IPS-18c (cell line): ENCODE data around the gene SLF1.
A peak's percentile ranks its signal among the peaks of the same experiment; 100 is the strongest.
"Not testable (repeated sequence)": the region's sequence is repeated elsewhere in the genome, so short reads cannot be mapped to it uniquely, and the experiment has no call there.

Experiments used
- H3K4me3 ChIP-seq: 2 replicates; pipeline ENCODE4 v1.7.0; 2013; ENCODE audit warnings: low read depth, mild to moderate bottlenecking, low read length, moderate library complexity; ENCODE audit not compliant: insufficient read depth
- H3K9me3 ChIP-seq: one replicate; pipeline ENCODE4 v1.6.1; 2013; ENCODE audit warnings: mild to moderate bottlenecking, low read length, moderate library complexity; ENCODE audit not compliant: control insufficient read depth, insufficient read depth

Gene SLF1

GRCh38 chr5:94618493-94619328 is at the start of gene SLF1, which contains the start of gene KIAA0825:
TSS of gene SLF1 (plus strand) at chr5:94618669. CDS start at chr5:94628811, 10,142 bp downstream.
TSS of gene KIAA0825 (minus strand) at chr5:94618604. CDS start at chr5:94537126, 81,478 bp downstream.
- no peaks in the 10 kb centered on the region for H3K9me3 ChIP-seq

GRCh38 chr5:94571415-94571814 is 47.1 kb upstream of the SLF1 start:
- no peak overlapping the region for H3K4me3 ChIP-seq
- H3K9me3 ChIP-seq = no peaks in the 10 kb centered on the region

More at GRCh38 chr5:94618493-94619328, at the start of gene SLF1, which contains the start of gene KIAA0825:
- H3K4me3 ChIP-seq = peak within 1 kb of the TSS; percentile 90

DNA sequence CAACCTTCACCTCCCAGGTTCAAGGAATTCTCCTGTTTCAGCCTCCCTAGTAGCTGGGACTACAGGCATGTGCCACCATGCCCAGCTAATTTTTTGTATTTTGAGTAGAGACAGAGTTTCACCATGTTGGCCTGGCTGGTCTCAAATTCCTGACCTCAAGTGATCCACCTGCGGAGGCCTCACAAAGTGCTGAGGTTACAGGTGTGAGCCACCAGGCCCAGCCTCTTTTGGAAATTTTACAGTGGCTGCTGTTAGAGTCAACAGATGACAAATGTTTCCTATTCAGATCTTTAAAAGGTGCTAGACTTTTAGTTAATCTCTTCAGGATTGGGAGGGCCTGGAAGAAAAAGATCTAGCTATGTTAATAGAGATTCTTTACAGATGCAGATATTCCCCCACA is 45.1 kb upstream of the SLF1 start:
- not testable (repeated sequence) for H3K4me3 ChIP-seq, H3K9me3 ChIP-seq

DNA sequence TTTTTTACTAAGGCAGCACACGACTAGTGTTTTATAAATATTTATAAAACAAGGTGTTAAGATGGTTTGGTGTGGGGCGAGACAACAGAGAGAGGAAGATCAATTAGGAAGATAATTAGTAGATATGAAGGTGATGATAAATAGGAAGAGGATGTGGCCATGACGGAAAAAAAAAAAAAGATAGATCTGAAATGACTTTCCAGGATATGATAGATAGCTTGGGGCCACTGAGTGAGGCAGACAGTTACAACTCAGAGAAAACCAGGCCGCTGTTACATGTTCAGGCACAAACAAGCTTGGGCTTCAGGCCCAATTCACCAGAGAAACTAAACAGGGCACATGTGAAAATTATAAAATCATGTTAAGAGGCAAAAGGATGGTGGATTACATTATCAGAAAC is 43.3 kb upstream of the SLF1 start:
- Histone ChIP-seq H3K9me3 (no peaks in the 10 kb centered on the region), H3K4me3 (no peak overlapping the region)

DNA sequence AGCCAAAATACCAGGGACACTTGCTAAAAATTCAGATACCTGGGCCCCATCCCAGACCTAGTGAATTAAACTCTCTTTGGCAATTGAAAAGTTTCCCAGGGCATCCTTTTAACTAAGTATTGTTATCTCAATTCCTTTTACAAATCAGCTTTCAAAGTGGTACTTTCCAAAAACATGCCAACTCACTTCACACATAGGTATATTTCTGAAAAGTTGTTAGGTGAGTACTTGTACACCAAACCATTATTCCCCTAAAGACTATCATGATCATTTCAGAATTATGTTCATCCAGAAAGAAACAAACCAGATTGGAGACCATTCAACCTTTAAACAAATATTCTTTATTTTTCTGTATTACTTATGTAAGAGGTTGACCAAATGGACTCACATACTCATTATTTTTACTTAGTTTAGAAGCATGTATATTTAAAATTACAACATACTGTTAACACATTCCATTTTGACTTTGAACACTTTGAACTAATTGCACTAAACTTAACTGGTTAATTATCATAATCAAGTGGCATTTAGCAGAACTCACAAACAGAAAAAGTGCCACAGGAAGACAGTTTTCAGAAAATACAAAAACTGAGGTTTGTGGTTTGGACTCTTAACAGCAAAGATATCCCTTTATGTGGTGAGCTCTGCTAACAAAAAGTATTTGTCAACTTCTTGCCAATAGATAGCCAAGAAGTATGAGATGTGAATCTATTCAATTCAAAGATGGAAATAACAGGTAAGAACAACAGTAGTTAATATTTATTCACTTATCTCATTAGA is 40.8 kb upstream of the SLF1 start:
- H3K4me3 ChIP-seq = no peak overlapping the region
- H3K9me3 ChIP-seq = no peaks in the 10 kb centered on the region

DNA sequence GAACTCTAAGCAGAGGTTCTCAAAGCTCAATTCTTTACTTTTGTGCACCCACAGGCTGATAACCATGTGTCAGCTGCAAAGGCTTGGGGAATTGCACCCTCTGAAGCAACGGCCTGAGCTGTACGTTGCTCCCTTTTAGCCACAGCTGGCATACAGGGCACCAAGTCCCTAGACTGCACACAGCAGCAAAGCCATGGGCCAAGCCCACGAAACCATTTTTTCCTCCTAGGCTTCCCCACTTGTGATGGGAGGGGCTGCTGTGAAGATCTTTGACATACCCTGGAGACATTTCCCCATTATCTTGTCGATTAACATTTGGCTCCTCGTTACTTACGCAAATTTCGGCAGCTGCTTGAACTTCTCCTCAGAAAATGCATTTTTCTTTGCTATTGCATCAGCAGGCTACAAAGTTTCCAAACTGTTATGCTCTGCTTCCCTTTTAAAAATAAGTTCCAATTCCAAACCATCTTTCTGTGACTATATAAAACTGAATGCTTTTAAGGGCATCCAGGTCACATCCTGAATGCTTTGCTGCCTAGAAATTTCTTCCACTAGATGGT is 23.1 kb upstream of the SLF1 start:
- Histone ChIP-seq H3K9me3 (no peaks in the 10 kb centered on the region), H3K4me3 (no peak overlapping the region; the same call in 1 of the 2 replicates)

DNA sequence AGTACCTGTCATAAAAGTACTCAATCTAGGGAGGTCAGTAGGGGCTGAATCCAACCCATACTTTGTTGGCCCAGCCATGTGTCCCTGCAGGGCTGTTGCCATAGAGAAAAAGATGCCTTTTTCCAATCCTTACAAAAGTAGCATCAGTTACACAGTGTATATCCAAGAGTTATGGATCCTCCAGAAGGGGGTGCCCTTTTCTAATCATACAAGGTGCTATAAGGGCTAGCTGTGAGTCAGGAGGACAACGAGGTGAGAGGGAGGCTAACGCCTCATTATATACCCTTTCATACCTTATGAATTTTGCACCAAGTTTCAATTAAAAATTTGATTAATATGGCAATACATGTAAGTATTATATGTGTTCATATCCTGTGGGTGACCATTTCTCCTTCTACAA is 4.9 kb upstream of the SLF1 start:
- no peaks in the 10 kb centered on the region for H3K9me3 ChIP-seq
- H3K4me3 ChIP-seq = no peak overlapping the region

DNA sequence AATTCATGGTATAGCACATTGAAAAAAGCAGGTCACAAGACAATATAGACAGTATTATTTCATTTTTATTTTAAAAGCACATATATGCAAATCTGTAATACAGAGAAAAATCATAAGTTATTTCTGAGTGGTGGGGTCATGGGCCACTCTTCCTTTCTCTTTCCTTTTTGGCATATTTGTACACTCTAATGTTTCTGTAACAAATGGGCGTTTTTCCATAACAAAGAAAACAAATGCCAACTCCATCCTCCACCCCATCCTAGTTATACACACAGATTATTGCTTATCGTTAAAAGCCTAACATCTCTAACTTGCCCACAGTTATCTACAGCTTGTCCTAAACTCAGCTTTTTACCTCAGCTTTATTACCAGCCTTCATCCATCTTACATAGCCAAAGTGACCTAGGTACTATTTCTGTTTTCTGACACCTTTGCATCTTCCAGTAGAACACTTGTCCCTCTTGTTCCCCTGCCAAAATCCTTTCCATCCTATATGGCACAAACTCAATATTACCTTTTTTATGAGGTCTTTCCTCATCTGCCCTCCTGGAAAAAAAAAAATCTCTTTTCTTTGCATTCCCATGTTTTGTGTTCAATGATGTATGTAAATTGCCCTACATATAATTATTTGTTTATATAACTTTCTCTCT is 4.2 kb upstream of the SLF1 start:
- no peak overlapping the region for H3K4me3 ChIP-seq
- H3K9me3 ChIP-seq = no peaks in the 10 kb centered on the region

DNA sequence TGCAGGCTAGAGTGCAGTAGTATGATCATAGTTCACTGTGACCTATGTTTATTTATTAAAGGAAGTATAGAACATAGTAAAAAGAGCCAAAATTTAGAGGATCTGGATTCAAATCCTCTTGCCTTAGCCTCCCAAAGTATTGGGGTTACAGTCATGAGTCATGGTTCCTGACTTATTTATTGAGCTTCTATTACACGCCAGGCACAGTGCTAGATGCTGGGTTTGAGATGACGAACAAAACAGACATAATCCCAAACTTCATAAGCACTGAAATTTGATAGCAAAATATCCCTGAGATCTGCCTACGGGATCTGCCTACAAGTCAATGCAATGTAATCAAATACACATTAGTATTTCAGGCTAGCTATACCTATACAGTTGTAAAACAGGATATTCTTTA is 2.6 kb upstream of the SLF1 start:
- Histone ChIP-seq H3K9me3 (no peaks in the 10 kb centered on the region), H3K4me3 (no peak overlapping the region)

DNA sequence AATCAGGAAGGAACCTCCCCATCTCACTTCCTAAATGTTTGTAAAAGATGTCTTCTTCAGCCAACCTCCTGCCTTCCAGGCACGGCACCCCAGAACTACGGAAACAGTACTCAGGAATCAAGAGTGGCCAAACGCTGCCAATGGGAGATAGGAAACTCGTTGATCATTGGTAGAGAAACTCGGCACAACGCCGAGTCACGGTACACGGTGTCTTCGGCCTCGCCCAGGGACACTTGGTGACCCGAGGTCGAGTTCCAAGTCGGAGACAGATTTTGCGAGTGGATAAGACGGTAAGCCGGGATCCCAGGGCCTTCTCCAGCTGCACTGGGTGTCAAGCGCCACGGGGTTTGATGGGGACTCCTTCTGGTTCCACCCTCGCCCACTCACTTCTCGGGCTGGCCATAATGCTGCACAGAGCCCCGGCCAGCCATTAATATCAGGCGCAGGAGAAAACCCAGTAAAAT is 408 bp upstream of the SLF1 start:
- no peaks in the 10 kb centered on the region for H3K9me3 ChIP-seq
- H3K4me3 ChIP-seq = peak overlapping the region; percentile 90

GRCh38 chr5:94620256-94620655 is 1.8 kb downstream of the SLF1 start:
- H3K4me3 ChIP-seq = no peak overlapping the region
- H3K9me3 ChIP-seq = no peaks in the 10 kb centered on the region

DNA sequence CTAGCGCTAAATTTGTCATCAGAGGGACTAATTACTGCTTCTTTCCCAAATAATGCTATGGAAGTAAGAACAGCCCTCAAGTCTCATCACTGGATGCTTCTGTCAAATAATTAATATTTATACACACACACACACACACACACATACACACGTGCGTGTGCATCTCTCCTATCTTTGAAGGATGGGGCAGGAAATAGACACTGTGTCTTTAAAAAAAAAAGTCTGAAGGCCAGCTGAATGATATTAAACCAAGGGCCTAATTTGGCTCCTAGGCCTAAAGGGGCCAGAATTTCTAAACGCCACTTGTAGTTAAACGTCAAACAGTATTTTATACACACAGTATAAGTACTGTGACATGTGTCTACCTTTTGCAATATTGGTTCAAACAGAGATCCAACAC is 3.3 kb downstream of the SLF1 start:
- H3K4me3 ChIP-seq = no peak overlapping the region
- H3K9me3 ChIP-seq = no peaks in the 10 kb centered on the region

GRCh38 chr5:94623011-94623410 is 4.5 kb downstream of the SLF1 start:
- Histone ChIP-seq H3K9me3 (no peaks in the 10 kb centered on the region), H3K4me3 (no peak overlapping the region)

GRCh38 chr5:94623877-94624276 is 5.4 kb downstream of the SLF1 start:
- no peak overlapping the region for H3K4me3 ChIP-seq
- H3K9me3 ChIP-seq = no peaks in the 10 kb centered on the region

DNA sequence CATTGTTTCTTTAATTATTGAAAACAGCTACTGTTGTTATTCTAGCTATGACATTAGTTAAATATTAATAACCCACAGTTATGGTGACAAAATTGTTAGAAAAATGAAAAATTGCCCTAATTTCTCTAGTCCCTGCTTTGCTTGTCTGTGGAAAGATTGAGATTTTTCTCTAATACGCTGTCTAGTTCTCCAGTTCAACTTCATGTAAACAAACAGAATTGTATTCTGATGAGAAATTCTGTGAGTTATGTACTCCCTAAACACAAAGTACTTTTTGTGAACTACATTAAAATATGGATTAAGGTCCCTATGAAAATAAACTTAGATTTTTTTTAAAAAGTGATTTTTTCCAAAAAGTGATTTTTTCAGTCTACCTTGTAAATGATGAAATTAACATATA is 8.7 kb downstream of the SLF1 start:
- H3K4me3 ChIP-seq = no peak overlapping the region
- H3K9me3 ChIP-seq = no peaks in the 10 kb centered on the region

GRCh38 chr5:94632024-94632423 is 13.6 kb downstream of the SLF1 start:
- Histone ChIP-seq H3K4me3 (no peak overlapping the region), H3K9me3 (no peaks in the 10 kb centered on the region)

DNA sequence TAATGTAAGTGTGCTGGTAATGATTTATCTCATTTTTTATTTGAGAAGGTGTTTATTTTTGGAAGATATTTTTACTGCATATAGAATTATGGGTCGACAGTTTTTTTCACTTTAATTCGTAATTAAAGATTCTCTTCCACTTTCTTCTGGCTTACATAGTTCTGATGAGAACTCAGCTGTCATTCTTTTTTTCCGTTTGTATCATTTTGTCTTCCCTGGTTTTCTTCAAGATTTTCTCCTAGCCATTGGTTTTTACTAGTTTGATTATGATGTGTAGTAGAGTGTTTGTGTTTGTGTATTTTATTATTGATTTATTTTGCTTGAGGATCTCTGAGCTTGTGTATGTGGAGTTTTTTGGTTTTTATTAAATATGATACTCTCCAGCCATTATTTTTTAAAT is 21.7 kb downstream of the SLF1 start:
- Histone ChIP-seq H3K4me3 (no peak overlapping the region), H3K9me3 (no peaks in the 10 kb centered on the region)
